ENCODE data around the gene TATDN3.
"Not testable (repeated sequence)": the region's sequence is repeated elsewhere in the genome, so short reads cannot be mapped to it uniquely, and the experiment has no call there.

Gene TATDN3

DNA sequence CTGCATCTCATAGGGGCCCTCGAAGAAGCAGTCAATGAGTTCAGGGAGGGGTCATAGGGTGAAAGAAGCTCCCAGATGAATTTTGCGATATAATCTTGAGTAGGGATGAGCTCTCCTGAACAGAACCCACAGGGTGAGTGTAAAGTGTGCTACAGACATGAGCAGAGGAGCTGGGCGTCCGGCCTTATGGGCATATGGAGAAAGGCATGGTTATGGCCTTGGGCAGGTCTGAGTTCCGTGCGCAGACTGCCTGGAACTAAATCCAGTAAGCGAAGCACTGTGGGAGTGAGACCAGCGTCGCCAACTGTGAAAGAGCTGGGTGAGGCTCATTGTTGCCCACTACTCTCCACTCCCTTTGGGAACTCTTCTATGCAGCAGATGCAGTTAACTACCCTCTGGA is 28.9 kb upstream of the TATDN3 start:
- TF ChIP-seq, protein P1, sequence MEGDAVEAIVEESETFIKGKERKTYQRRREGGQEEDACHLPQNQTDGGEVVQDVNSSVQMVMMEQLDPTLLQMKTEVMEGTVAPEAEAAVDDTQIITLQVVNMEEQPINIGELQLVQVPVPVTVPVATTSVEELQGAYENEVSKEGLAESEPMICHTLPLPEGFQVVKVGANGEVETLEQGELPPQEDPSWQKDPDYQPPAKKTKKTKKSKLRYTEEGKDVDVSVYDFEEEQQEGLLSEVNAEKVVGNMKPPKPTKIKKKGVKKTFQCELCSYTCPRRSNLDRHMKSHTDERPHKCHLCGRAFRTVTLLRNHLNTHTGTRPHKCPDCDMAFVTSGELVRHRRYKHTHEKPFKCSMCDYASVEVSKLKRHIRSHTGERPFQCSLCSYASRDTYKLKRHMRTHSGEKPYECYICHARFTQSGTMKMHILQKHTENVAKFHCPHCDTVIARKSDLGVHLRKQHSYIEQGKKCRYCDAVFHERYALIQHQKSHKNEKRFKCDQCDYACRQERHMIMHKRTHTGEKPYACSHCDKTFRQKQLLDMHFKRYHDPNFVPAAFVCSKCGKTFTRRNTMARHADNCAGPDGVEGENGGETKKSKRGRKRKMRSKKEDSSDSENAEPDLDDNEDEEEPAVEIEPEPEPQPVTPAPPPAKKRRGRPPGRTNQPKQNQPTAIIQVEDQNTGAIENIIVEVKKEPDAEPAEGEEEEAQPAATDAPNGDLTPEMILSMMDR (conservative IDR thresholded peaks at IDR 0.05; ENCODE audit: low read length): no peak
- no peak for DNase-seq (ENCODE audit: low read depth)
- no peak overlapping the region for H3K4me3 ChIP-seq (ENCODE audit: low read length)

DNA sequence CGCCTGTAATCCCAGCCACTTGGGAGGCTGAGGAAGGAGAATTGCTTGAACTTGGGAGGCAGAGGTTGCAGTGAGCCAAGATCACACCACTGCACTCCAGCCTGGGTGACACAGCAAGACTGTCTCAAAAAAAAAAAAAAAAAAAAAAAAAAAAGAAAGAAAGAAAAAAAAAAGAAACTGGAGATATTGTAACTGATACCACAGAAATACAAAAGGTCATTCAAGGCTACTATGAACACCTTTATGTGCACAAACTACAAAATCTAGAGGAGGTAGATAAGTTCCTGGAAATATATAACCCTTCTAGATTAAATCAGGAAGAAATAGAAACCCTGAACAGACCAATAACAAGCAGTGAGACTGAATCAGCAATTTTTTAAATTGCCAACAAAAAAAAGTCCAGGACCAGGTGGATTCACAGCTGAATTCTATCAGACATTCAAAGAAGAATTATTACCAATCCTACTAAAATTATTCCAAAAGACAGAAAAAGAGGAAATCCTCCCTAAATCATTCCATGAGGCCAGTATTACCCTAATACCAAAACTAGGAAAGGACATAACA is 26.9 kb upstream of the TATDN3 start:
- not testable (repeated sequence) for DNase-seq (ENCODE audit: low read depth); H3K4me3 ChIP-seq (ENCODE audit: low read length)

DNA sequence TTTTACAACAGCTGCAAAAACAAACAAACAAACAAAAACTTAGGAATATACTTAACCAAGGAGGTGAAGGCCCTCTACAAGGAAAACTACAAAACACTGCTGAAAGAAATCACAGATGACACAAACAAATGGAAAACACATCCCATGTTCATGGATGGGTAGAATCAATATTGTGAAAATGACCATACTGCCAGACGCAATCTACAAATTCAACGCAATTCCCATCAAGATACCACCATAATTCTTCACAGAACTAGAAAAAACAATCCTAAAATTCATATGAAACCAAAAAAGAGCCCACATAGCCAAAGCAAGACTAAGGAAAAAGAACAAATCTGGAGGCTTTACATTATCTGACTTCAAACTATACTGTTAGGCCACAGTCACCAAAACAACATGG is 24.9 kb upstream of the TATDN3 start:
- DNase-seq (ENCODE audit: low read depth): not testable (repeated sequence)

DNA sequence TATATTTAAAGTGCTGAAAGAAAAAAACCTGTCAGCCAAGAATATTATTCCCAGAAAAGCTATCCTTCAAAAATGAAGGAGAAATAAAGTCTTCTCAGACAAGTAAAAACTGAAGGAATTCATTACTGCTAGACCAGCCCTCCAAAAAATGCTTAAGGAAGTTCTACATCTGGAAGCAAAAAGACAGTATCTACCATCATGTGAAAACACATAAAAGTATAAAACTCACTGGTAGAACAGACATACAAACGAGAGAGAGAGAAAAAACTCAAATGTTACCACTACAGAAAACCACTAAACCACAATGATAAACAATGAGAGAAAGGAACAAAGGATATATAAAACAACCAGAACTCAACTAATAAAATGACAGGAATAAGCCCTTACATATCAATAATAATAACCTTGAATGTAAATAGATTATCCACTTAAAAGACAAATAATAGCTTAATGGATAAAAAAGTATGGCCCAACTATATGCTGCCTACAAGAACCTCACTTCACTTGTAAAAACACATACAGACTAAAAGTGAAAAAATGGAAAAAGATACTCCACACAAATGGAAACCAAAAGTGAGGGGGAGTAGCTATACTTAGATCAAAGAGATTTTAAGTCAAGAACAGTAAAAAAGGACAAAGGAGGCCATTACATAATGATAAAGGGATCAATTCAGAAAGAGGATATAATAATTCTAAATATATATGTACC is 22.1 kb upstream of the TATDN3 start:
- TF ChIP-seq, protein P1 (conservative IDR thresholded peaks at IDR 0.05; ENCODE audit: low read length): no peak
- H3K4me3 ChIP-seq (ENCODE audit: low read length): no peak overlapping the region
- no peak for DNase-seq (ENCODE audit: low read depth)

More for the DNA sequence above, 24.9 kb upstream of the TATDN3 start:
- H3K4me3 ChIP-seq (ENCODE audit: low read length): not testable (repeated sequence)

DNA sequence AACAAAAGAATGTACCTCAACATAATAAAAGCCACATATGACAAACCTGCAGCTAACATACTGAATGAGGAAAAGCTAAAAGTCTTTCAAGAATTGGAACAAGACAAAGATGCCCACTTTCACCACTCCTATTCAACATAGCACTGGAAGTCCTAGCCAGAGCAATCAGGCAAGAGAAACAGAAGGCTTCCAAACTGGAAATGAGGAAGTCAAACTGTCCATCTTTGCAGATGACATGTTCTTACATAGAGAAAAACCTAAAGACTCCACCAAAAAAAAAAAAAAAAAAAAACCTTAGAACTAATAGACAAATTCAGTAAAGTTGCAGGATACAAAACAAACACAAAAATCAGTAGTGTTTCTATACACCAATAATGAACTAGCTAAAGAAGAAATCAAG is 20.4 kb upstream of the TATDN3 start:
- no peak overlapping the region for H3K4me3 ChIP-seq (ENCODE audit: low read length)
- TF ChIP-seq, protein P1 (conservative IDR thresholded peaks at IDR 0.05; ENCODE audit: low read length): no peak
- no peak for DNase-seq (ENCODE audit: low read depth)

DNA sequence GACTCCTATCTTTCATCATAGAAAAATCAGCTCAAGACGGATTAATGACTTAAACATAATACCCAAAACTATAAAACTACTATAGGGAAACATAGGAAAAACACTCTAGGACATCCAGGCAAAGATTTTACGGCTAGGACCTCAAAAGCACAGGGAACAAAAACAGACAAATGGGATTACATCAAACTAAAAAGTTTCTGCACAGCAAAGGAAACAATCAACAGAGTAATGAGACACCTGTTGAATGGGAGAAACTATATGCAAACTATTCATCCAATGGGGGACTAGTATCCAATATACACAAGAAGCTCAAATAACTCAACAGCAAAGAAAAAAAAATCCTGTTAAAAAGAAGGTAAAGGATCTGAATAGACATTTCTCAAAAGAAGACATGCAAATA is 18.7 kb upstream of the TATDN3 start:
- no peak for DNase-seq (ENCODE audit: low read depth)
- no peak overlapping the region for H3K4me3 ChIP-seq (ENCODE audit: low read length)
- TF ChIP-seq, protein P1 (conservative IDR thresholded peaks at IDR 0.05; ENCODE audit: low read length): no peak

DNA sequence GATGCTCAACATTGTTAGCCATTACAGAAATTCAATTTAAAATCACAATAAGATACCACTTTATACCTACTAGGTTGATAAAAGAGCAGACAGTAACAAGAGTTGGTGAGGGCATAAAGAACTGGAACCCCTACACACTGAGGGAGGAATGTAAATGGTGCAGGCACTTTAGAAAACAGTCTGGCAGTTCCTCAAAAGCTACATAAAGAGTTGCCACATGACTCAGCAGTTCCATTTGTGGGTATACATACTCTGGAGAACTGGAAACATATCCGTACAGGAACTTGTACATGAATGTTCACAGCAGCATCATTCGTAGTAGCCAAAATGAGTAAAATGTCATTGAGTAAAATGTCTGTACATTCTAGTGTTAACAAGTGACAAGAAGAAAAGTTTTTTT is 17.1 kb upstream of the TATDN3 start:
- no peak overlapping the region for H3K4me3 ChIP-seq (ENCODE audit: low read length)
- DNase-seq (ENCODE audit: low read depth): no peak
- TF ChIP-seq, protein P1 (conservative IDR thresholded peaks at IDR 0.05; ENCODE audit: low read length): no peak

DNA sequence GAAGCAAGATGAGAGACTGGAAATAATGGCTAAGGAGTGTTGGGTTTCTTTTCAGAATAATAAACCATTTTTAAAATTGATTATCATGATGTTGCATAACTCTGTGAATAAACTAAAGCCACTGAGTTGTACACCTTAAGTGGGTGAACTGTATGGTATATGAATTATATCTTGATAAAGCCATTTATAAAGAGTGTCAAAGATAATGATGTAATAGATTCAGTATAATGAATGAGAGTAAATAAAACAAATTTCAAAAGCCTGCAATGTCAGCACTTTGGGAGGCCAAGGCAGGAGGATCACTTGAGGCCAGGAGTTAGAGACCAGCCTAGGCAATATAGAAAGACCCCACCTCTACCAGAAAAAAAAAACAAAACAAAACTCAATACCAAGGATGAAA is 16.5 kb upstream of the TATDN3 start:
- TF ChIP-seq, protein P1 (conservative IDR thresholded peaks at IDR 0.05; ENCODE audit: low read length): no peak
- no peak for DNase-seq (ENCODE audit: low read depth)

More for the DNA sequence above, 16.5 kb upstream of the TATDN3 start:
- no peak overlapping the region for H3K4me3 ChIP-seq (ENCODE audit: low read length)

Measured in AG10803 (cell line).